ENCODE measurements around the gene GJB5.
A peak's percentile ranks its signal among the peaks of the same experiment; 100 is the strongest.
"Not testable (repeated sequence)": the region's sequence is repeated elsewhere in the genome, so short reads cannot be mapped to it uniquely, and the experiment has no call there.

The GJB5 gene

GRCh38 chr1:34754964-34755637 is at the start of gene GJB5:
Gene GJB5, plus strand, starts transcription at chr1:34755047. Its CDS starts 2,284 bp downstream, at chr1:34757331.
- no peak for DNase-seq

- no peak for DNase-seq
Measured at GRCh38 chr1:34705077-34705476, 49.8 kb upstream of the GJB5 start.

GRCh38 chr1:34708106-34708505 is 46.7 kb upstream of the GJB5 start:
- DNase-seq = no peak

- DNase-seq = no peak
Measured at GRCh38 chr1:34709547-34709946, 45.3 kb upstream of the GJB5 start.

- DNase-seq = no peak
Measured at GRCh38 chr1:34710812-34711211, 44.0 kb upstream of the GJB5 start.

GRCh38 chr1:34711485-34711884 is 43.4 kb upstream of the GJB5 start:
- no peak for DNase-seq

DNA sequence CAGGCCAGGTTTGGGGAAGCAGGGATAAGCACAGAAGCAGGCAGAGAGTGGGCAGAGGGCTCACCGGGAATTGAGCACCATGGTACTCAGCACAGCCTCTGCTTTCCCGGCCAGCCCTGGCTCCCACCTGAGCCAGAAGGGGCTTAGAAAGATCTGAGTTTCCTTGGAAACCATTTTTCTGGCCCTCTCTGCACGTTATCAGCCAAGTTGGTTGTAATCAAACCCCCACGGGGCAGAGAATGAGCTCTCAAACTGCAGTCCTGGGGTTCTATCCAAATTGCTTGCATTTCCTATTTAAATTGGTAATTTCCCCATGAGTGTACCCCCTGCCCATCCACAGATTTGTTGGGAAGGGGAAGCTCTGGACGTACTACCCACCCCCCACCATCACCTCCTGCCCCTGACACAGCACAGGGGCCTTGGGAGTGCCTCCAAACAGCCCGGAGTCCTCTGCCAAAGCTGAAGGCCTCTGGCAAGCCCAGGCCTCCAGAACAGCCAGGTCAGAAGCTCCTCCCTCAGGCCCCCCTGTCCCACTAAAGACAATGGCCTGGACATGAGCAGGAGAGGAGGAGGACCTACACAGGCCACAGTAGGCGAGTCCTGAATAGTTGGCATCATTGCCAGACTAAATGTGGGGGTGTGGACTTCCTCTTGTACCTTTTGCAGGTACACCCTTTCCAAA is 42.7 kb upstream of the GJB5 start:
- DNase-seq = peak; percentile 38

- DNase-seq = peak; percentile 53
Measured at GRCh38 chr1:34713443-34713842, 41.4 kb upstream of the GJB5 start.

- no peak for DNase-seq
Measured at GRCh38 chr1:34714386-34714785, 40.5 kb upstream of the GJB5 start.

DNA sequence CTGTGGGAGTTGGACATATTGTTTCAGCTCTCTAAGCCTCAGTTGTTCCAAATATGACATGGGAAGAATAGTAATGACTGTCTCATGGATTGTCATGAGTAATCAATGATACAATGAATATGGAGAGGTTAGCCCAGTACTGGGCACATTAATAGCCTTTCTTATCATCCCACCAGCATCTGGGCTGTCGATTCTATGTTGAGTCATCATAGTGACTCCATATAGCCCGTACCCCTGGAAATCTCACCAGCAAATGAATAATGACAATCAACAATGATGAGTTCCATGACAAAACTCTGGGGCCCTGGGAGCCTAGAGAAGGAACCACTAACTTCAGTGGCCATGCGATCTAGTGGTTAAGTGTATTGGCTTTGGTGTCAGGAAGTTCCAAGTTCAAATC is 39.7 kb upstream of the GJB5 start:
- no peak for DNase-seq

DNA sequence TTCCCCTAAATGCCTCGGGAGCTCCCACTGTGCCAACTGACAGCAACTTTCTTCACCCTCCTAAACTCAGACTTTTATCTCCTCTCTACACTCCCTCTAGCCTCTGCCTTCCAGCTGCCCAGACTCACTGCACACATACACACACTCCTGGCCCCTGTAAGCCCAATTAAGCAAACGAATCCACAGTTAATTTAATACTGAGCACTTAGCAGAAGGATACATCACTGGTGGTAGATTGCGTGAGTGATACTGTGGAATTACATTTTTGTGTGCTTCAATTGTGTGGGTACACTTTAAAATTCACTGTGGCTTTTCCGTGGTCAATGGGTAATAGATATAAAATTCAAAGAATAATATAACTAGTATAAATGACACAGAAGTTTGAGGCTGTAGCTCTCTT is 33.6 kb upstream of the GJB5 start:
- DNase-seq = no peak

DNA sequence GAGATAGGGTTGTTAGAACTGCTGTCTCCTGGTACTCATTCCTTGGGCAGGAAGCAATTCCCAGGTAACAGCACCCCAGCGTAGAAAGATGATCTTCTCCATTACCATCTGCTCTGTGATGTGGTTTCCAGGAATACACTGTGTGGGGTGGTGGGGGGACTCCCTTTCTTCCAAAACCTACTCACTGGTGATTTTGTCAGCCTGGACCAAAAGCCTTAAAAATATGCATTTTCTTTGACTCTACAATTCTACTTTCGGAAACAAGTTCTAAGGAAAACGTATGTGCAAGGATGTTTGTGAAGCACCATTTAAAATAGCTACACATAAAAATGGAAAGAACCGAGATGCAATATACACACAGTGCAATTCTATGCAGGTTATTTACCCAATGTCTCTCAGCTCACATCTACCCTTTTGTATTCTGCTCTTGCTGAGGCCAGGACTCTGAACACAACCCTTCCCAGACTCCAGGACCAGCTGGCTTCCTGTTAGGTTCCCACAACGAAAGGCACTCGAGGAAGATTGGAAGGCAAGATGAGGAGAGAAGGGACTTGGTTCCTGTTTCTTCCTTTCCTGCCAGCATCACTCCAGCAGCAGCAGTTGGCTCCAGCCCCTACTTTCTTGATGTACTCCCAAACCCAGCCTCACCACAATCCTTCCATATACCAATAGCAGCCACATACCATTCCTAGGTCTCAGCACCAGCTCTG is 33.0 kb upstream of the GJB5 start:
- DNase-seq = no peak

DNA sequence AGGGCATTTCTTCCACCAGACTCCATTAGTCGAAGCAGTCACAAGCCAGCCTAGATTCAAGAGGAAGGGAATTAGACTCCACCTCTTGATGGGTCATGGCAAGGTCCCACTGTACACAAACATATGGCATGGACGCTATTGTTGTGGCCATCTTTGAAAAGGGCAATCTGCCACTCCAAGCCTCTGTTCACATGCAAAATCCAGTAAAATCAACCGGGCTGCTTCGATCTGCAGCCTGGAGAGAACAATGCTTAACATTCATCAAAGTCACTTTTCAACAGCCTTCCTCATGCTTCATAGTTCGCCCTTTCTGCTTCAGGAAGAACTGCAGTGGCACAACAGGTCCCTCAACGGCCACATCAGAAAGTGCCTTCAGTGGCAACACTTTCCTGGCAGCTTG is 28.0 kb upstream of the GJB5 start:
- no peak for DNase-seq

GRCh38 chr1:34730485-34730884 is 24.4 kb upstream of the GJB5 start:
- DNase-seq = no peak

DNA sequence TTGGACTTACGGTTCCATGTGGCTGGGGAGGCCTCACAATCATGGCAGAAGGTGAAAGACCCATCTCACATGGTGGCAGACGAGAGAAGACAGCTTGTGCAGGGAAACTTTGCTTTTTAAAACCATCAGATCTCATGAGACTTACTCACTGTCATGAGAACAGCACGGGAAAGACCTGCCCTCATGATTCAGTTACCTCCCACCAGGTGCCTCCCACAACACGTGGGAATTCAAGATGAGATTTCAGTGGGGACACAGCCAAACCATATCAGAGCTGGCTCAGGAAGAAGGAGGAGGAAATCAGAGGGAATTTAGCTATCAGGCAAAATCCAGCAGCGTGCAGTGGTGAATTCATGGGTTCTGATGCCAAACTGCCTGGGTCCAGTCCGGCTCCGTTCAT is 22.0 kb upstream of the GJB5 start:
- not testable (repeated sequence) for DNase-seq

DNA sequence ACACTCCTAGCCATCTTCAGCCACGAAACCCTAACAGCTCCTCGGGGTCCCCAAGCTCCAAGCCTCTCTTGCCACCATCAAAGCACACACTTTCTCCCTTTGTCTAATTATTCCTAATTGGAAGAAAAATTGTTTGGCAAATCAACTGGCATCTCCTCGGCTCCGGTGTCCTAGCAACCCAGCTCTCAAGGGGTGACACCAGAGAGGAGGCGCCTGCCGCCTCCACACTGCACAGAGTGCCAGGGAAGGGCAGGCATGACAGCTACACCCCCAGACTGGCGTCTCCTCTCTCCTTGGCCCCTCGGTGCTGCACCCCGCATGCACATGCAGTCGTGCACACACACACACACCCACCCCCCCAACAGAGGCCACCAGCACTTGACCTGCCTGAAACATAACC is 18.2 kb upstream of the GJB5 start:
- no peak for DNase-seq

DNA sequence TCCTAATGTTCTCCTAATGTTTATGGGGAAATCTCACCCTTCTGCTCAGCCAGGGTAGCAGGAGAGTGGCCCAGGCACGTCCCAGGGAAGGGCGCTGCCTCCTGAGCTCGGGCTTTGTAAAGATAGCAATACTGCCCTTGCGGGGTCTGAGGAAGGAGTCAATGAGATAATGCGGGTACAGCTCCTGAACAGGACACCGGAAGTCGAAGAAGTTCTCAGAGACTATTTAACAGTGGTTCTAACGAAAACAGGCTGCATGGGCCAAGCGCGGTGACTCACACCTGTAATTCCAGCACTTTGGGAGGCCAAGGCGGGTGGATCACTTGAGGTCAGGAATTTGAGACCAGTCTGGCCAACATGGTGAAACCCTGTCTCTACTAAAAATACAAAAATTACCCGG is 17.6 kb upstream of the GJB5 start:
- DNase-seq = not testable (repeated sequence)

GRCh38 chr1:34739613-34740012 is 15.2 kb upstream of the GJB5 start:
- DNase-seq = no peak

- DNase-seq = no peak
Measured at GRCh38 chr1:34740161-34740868, 14.5 kb upstream of the GJB5 start.

GRCh38 chr1:34742667-34743270 is 12.1 kb upstream of the GJB5 start:
- DNase-seq = peak; percentile 79

GRCh38 chr1:34743775-34744174 is 11.1 kb upstream of the GJB5 start:
- DNase-seq = no peak

GRCh38 chr1:34744851-34745250 is 10.0 kb upstream of the GJB5 start:
- DNase-seq = no peak

DNA sequence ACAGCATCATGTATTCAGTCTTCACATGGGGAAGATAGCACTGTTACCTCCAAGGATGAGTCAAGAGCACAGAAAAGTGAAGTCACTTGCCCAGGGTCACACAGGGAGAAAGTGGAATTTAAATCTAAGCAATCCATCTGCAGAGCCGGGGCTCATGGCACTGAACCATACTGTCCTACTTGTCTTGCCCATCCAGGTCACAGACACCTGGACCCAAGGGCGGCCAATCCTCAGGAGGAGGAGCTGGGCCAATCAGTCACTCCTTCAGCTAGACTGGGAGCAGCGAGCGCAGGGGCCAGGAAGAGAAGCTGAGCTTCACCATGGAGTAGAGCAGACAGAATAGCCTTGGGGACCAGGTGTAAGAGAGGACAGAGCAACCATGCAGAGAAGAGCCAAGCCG is 9.2 kb upstream of the GJB5 start:
- DNase-seq = no peak

All from femur (tissue), 1 donor.